C1 segment of cervical spinal cord (tissue), 14 donors: ENCODE results near the gene KNG1.
"Not testable (repeated sequence)": the region's sequence is repeated elsewhere in the genome, so short reads cannot be mapped to it uniquely, and the experiment has no call there.

Experiments
- DNase-seq, 14 donors: peaks; one replicate each; lab custom pipeline; 2025; lab: John Stamatoyannopoulos, UW

KNG1 gene

DNA sequence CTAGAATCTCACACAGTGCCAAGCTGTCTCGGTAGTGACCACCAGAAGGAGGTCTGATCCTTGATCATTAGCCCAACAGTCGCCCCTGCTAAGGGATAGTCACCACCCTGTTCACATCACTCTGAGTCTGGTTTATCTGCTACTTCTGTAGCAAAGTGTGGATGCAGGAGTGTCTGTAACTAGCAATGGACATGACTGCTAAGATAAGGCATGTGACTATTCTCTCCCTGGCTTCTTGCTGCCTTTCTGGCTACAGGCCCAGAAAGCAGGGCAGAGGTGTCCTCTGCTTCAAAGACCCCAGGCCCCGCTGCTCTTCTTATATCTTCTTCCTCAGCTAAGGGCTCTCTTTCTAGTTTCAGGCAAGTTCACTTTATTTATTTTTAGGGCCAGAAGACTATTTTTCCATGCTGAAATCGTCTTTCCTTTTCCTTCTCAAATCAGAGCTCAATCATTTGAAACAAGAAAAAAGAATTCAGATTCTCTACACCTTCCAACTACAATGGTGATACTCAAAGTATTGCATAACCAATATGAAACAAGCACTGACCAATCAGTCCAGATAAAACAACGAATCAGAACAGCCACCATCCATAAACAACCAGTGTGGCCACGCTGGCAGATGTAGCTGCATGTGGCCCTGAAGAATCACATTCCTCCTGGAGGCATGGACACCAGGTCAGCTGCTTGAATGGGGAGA is 8.0 kb upstream of the KNG1 start:
- no peak for DNase-seq

DNA sequence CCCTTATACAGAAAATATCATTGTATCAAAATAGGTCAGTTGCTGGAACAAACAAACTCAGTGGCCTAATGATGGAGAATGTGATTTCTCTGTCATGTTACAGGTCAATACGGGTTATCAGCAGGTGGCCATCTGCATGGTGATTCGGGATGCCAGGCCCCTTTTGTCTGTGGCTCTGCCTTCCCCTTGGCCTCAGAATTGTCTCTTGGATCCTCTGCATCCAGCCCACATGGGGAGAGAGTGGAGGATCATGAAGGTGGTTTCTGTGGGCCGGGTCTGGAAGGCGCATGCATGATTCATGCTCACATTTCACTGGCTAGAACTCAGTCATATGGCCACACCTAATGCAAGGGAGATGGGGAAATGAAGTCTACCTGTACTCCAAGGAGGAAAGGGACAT is 6.5 kb upstream of the KNG1 start:
- DNase-seq, result not testable (repeated sequence)

DNA sequence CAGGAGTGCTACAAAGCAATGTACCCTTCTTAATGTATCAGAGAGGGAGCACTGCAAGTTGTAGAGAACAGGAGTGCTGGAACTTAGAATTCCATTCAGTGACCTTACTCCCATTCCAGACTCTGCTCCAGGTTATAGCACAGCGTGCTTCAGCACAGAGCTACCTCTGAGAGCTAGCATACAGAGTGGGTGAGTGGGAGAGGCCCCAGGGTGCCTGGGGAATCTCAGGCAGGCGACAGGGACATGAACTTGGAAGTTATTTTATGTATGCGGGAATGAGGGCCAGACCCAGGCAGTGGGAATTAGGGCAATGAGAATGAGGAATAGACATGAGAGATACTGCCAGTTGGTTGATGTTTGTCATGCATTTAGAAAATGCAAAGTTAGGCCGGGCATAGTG is 3.7 kb upstream of the KNG1 start:
- no peak for DNase-seq

DNA sequence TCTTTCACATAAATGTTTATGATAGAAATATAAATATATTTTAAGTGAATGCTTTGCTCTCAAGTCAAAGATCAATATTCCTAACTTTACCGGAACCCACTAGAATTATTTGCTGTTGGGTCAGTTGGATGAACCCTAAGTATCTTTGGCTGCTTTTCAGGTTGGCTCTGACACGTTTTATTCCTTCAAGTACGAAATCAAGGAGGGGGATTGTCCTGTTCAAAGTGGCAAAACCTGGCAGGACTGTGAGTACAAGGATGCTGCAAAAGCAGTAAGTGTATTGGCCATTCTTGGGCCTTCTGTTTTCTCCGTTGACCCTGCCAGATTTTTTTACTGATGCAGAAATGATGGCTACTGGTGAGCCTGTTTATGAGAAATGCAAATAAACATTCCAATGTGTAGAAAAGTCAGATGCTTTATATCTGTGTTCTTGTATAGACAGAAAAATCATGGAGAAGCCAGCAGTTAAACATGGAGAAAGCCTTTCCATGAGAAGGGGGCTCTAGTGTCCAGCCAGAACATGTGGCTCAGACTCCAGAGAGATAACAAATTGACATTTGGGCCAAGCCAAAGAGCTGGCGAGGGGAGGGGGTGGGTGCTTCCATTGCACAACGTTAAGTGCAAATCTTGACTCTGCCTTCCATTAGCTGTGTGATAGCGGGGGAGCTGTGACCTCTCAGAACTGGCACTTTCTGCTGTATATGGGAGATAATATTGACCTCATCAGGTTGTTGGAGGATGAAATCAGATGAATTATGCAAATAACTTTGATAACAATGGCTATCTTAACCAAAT is 3.0 kb downstream of the KNG1 start:
- DNase-seq, result no peak

DNA sequence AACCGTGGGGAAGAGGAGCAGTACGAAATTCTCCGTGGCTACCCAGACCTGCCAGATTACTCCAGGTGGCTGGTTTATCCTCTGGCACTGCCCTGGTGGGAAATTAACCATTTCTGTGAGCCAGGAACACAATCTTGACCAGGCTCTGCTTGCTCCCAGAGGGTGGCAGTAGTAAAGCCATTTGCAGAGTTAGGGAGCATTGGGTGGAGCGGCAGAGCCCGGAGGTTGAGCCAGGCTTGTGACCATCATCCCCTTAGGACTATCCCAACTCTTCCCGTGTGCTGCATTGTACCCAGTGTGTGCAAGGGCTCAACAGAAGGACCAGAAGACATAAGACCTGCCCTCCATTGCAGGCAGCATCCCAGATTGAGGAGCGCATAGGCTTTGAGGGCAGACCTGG is 5.3 kb downstream of the KNG1 start:
- DNase-seq, result no peak

DNA sequence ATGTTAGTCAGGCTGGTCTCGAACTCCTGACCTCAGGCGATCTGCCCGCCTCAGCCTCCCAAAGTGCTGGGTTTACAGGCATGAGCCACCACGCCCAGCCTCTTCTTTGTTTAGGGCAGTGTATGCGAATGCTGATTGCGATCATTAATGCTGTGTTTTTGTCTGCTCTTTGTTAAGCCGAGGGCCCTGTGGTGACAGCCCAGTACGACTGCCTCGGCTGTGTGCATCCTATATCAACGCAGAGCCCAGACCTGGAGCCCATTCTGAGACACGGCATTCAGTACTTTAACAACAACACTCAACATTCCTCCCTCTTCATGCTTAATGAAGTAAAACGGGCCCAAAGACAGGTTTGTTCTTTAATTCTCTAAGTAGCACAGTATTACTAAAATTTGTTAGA is 7.8 kb downstream of the KNG1 start:
- DNase-seq, result no peak

DNA sequence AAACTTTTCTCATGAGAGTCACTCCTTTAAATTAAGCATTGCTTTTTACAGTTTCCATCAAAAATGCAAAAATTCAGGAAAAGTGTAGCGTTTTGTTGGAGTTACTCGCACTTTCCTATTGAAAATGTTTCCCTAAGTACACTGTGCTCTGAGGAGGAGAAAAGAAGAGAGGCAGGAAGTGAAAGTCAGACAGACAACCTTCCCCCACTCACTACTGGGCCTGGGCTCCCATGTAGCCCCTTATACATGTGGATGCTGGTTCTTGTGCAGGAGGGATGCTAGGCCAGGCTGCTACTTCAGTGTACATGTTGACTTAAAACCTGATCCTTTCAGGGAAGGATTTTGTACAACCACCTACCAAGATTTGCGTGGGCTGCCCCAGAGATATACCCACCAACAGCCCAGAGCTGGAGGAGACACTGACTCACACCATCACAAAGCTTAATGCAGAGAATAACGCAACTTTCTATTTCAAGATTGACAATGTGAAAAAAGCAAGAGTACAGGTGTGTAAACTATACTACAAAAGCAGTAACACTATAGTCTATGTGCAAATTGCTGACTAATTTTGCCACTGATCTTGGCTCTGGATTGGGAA is 15.1 kb downstream of the KNG1 start:
- no peak for DNase-seq

DNA sequence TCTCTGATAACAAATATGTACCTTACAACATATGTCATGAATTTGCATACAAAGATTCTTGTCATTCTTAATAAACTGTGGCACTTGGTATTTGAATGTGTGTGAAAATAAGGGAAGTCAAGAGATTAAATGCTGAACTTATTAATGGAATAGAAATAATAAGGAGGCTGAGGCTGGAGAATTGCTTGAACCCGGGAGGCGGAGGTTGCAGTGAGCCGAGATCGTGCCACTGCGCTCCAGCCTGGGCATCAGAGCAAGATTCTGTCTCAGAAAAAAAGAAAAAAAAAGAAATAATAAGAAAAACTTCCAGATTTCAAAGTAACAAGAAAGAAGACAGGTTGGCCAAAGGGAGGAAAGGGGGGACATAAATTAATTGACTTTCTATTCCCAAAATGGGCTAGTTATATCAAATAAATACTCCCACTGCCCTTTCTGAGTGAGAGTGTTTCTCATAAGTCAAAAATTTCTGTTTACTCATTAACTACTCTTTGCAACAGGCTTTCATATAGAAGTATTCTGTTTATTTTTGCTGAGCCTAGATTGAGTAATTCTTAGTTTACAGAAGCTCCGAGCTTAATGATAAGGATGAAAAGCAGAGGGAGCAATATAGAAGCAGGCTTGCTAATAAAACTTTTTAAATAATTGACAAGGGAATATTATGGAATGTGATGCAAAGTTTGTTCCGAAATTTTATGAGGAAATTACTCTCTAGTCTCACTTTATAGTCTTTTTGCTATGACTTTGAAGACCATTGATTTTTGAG is 25.6 kb downstream of the KNG1 start:
- DNase-seq, result no peak

DNA sequence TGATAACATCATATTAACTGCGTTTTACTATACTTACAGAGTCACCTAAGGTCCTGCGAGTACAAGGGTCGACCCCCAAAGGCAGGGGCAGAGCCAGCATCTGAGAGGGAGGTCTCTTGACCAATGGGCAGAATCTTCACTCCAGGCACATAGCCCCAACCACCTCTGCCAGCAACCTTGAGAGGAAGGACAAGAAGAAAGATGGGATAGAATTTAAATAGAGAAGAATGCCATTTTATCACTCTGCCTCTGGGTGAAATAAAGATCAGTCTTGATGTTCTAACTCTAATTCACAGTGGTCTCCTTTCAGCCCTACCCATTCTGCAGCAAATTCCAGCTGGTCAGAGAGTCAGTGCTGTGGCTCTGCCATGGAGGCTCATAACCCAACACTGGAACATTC is 26.5 kb downstream of the KNG1 start:
- no peak for DNase-seq

DNA sequence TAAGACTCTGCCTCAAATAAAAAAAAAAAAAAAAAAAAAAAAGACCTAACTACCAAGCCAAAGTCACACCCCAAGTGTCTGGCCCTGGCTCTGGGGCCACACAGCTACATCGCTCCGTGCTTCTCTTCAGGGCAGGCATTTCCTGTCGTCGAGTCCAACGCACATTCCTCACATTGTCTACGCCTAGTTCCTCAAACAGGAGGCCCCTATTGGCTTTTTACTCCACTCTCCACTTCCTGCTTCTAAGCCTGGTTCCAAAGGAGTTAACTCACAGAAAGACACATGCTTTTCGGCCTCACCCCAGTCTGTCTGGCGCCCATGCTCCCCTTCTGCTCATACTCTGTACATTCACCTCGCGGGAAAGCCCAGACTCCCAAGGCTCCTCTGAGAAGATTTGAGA is 28.8 kb downstream of the KNG1 start:
- DNase-seq, result peak in 4 of 14 donors; percentile 1 to 14 (median 5)

DNA sequence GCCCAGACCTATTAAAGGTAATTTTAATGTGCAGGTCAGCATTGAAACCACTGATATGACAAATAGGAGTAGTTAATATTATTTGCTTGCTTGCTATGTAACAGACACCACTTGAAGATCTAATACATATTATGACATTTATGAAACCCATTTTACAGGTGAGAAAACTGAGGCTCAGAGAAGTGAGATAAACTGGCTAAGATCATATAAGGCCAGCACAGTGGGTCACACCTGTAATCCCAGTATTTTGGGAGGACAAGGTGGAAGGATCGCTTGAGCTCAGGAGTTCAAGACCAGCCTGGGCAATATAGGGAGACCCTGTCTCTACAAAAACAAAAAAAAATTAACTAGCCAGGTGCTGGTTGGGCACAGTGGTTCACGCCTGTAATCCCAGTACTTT is 33.2 kb downstream of the KNG1 start:
- no peak for DNase-seq

DNA sequence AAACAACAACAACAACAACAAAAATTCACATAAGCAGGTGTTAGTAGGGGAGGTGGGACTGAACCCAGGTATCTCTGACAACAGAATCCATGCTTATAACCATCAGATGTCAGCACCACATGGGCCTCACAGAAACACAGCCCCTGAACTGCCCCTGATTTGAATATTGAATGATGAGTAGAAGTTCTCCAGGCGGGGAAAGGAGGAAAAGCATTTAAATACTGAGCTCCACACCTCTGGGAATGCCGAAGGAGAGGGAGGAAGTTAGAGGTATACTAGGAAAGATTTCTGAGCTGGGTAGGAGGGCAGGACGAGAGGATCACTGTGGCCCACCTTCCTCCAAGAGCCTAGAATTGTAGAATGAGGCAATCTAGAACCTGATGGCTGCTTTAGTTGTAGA is 34.3 kb downstream of the KNG1 start:
- no peak for DNase-seq

DNA sequence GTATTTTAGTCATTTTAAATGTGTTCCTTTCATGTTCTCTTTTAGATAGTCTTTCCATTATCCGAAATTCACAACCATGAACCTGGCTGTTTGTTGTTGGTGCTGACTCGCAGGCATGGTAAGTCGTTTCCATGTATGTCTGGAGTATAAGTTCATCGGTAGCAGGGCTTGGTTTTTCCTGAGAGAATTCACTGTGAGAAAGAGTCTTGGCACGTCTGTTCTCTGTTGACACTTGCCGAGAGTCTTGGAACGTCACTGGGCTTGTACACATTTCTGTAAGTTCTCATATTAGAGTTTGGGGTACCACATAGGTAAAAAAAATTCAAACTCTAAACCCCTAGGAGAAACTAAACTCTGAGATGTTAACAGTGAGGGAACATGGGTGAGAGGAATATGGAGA is 36.8 kb downstream of the KNG1 start:
- DNase-seq, result no peak

DNA sequence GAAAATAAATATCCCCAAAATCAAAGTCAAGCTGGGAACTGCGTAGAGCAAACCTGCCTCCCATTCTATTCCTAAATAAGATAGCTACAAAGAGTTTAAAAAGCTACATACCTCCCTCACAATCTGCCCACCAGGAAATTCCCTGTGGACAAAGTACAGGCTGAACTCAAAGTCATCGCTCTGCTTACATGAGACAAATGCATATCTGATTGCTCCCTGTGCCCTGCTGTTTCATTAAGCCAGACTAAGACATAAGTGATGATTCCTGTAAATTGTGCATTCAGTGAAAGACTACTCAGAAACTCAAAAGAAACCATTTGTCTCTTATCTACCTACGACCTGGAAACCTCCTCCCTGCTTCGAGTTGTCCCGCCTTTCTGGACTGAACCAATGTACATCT is 37.7 kb downstream of the KNG1 start:
- no peak for DNase-seq

DNA sequence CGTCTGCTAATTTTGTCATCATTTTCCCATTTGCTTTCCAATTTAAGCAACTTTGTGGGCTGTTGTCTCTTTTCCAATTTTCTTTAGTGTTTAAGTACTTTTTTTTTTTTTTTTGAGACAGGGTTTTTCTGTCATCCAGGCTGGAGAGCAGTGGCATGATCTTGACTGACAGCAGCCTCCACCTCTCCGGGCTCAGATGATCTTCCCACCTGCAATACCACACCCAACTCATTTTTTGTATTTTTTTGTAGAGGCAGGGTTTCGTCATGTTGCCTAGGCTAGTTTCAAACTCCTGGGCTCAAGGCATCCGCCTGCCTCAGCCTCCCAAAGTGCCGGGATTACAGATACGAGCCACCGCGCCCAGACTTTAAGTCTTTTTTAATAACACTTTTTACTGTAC is 40.1 kb downstream of the KNG1 start:
- DNase-seq, result no peak

DNA sequence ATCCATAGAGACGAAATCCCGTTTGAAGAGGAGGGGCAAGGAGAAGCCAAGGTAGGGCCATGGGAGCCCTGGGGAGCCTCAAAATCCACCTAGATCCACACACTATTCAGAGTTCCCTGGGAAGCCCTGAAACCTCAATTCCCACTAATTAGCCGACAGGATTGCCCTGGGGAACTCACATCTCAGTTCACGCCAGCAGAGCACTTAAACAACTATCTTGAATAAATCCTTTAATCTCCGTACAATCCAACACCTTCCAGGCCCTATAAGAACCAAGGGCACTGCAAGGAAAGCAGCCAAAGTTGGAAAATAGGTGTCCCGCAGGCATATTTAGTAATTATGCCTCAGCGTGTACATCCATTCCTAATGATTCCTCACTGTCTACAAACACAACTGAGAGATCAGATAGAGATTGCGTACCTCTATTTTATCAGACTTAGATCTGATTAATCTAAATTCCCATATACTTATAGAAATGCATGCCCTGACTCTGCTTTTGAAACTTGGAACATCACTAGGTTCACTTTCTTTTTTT is 40.6 kb downstream of the KNG1 start:
- DNase-seq, result no peak

DNA sequence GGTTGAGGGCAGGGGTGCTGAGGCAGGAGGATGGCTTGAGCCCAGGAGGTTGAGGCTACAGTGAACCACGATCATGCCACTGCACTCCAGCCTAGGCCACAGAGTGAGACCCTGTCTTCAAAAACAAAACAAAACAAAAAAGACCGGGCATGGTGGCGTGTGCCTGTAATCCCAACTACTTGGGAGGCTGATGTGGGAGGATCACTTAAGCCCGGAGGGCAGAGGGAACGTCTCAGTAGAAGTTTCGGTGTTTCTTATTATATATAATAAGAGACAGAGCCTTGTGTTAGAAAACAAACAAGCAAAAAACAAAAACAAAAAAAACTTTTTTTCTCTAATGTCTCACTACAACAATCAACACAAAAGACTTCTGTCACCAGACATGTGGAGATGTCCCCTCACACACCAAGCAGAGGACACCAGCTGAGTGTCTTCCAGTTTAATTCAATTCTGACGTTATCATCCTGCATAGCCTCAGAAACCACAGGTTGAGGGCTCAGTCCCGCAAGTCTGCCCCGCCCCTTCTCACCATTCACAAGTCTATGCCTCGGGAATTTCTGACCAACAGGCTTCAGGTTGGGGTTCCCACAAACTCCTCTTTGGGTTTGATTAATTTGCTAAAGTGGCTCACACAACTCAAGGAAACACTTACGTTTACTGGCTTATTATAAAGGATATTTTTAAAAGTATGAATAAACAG is 42.2 kb downstream of the KNG1 start:
- DNase-seq, result no peak

DNA sequence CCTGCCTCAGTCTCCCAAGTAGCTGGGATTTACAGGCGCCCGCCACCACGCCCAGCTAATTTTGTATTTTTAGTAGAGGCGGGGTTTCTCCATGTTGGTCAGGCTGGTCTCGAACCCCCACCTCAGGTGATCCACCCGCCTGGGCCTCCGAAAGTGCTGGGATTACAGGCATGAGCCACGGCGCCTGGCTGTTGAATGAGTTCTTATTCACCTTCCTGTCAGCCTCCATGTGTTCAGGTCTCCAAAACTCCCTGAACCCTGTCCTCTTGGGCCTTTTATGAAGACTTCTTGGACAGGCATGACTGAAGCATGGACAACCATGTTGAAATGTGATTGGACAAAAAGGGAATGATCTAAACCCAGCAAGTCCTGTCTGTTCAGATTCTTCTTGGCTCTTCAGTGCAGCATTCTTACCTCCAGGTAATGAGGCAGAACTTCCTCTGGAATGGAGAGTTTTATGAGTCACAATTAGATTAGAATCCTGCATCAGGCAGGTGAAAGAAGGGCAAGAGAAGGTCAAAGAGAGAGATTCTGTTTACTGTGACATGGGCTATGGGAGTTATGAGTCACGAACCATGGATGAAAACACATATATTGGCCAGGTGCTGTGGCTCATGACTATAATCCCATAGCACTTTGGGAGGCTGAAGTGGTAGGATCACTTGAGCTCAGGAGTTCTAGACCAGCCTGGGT is 43.1 kb downstream of the KNG1 start:
- DNase-seq, result no peak

DNA sequence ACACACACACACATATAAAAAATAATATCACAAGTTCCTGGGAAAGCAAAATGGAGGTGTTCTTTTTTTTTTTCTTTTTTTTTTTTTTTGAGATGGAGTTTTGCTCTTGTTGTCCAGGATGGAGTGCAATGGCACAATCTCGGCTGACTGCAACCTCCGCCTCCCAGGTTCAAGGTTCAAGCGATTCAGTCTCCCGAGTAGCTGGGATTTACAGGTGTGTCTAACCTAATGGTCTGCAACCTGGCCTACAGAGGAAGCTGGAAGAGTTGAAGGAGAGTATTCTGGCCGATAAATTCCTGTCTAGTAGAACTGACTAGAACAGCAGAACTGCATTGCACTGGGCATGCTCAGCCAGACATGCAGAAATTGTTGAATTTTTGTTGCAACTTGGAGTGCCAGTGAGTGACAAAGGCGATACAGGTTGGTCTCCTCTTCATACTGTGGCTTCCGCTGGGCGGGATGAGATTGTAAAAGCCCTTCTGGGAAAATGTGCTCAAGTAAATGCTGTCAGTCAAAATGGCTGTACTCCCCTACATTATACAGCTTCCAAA is 43.8 kb downstream of the KNG1 start:
- no peak for DNase-seq

DNA sequence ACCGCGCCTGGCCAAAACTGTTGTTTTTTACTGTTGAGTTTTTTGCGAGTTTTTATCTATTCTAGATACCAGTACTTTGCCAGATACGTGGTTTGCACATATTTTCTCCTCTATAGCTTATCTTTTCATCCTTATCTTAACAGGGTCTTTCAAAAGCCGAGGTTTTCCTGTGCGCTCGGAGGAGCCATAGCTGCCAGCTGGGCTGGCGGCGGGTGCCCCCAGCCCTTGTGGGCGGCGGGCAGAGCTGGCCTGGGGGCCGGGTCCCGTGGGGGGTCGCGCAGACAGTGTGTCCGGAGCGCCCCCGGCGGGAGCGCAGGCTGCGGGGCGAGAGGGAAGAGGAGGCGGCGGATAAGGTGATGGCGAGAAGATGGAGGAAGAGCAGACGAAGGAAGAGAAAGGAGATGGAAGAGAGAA is 55.1 kb downstream of the KNG1 start:
- peak in 1 of 14 donors; percentile 25 for DNase-seq
